Measurements from ENCODE around the gene FDPS.

- TF ChIP-seq CTCF (conservative IDR thresholded peaks at IDR 0.05; ENCODE audit: low read depth, low read length) (no peak; the same call in none of the 2 replicates), EZH2 (IDR thresholded peaks at IDR 0.05; ENCODE audit: low read length, unreplicated experiment) (no peak), EZH2phosphoT487 (IDR thresholded peaks at IDR 0.05; ENCODE audit: borderline replicate concordance, low read length) (no peak)
These were observed 47.2 kb upstream of the FDPS start for GRCh38 chr1:155261493-155261851.
